Amniotic epithelial cell (primary cell): Measurements from ENCODE around the gene TENT4A.
A peak's percentile ranks its signal among the peaks of the same experiment; 100 is the strongest.
"Not testable (repeated sequence)": the region's sequence is repeated elsewhere in the genome, so short reads cannot be mapped to it uniquely, and the experiment has no call there.

ENCODE experiments used
- DNase-seq: peaks from one replicate; pipeline ENCODE4 v3.0.0-alpha.2; 2010; ENCODE audit warnings: low read depth

TENT4A gene

DNA sequence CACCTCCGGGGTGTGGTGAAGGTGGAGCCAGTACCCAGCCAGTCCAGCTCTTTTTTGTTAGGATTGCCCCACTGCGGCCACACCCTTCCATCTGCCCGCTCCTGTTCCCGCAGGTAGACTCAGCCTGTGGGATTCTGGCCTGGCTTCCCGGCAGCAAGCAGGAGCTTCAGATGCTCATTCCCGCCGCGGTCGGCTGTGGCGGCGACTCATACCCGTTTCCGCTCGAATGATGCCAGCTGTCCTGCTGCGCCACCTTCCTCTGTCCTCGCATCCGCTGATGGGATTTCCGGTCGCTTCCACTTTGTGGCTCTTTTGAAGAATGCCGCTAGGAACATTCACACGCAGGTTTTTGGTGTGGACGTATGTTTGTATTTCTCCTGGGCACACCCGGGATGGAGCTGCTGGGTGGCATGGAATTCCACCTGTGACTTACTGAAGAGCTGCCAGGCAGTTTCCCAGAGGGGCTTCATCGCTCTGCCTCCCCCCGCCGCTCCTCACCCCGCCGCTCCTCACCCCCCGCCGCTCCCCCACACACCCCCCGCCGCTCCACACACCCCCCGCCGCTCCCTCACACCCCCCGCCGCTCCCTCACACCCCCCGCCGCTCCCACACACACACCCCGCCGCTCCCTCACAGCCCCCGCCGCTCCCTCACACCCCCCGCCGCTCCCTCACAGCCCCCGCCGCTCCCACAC lies 60.3 kb downstream of the TENT4A start:
- no peak for DNase-seq

DNA sequence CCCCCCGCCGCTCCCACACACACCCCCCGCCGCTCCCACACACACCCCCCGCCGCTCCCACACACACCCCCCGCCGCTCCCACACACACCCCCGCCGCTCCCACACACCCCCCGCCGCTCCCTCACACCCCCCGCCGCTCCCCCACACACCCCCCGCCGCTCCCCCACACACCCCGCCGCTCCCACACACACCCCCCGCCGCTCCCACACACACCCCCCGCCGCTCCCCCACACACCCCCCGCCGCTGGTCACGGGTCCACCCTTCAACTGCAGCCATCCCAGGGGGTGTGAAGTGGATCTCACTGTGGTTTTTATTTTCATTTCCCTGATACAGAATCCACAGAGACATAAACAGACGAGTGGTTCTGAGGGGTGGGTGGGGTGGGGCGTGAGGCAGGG lies 61.0 kb downstream of the TENT4A start:
- not testable (repeated sequence) for DNase-seq

DNA sequence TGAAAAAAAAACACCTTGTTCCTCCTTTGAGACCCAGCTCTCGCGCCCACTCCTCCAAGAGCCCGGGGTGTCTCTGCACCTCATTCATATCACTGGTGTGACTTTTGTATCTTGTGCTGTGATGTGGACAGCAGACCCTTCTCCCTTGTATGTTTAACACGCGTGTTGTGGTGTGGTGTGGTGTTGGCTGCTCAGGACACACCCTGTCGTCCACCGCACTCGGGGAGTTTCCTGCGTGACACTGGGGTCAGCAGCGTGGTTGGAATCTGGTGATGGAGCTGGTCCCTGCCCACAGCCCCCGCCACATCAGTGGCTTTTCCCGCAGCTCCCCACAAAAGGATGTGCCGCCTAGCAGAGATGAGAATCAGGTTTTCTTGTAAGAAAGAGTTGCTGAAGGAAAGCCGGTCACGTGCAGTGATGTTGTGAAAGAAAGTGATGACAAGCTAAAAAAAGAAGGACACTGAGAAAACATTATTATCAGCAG lies 61.5 kb downstream of the TENT4A start:
- no peak for DNase-seq

DNA sequence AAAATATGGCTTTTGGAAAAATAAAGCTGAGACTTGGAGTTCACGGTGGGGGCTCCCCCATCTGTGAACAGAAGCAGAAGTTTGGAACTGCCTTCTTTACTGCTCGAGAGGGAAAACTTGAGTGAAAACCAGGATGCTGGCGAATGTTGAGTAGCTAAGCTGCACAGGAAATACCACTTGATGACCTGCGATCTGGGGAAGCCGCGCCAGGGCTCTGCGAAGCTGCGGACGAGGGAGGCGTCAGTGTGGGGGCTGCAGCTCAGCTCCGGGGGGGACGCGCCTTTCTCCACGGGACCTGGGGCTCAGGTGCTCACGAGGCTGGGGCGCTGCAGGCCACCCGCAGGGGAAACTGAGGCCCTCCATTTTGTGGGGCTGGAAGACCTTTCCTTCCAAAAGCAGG lies 62.3 kb downstream of the TENT4A start:
- no peak for DNase-seq

DNA sequence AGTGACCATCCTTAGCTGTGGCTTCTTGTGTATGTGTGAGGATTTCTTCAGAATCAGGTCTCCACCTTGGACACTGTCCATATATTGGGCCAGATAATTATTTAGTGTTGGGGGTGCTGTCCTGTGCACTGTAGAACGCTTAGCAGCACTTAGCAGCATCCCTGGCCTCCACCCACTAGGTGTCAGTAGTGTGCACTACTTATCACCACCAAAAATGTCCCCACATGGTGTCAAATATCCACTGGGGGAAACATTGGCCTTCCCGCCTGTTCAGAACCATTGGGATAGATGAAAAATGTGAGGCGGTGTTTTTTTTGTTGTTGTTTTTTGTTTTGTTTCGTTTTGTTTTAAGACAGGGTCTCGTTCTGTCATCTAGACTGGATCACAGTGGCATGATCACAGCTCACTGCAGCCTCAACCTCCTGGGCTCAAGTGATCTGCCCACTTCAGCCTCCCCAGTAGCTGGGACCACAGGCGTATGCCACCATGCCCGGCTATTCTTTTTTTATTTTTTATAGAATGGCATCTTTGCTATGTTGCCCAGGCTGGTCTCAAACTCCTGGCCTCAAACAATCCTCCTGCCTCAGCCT lies 67.7 kb downstream of the TENT4A start:
- no peak for DNase-seq

DNA sequence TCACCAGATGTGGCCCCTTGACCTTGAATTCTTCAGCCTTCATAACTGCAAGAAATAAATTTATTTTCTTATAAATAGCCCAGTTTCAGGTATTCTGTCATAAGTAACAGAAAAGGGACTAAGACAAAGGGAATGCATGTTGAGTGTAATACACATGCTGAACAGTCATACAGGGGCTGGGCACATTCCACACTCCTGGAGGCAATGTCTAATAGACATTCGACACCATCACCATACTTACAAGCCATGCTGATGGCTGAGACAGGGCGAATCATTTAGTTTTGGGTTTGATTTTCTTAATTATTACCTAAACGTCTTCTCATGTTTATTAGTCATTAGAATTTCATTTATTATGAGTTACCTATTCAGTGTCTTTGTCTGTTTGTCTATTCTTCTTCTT lies 68.5 kb downstream of the TENT4A start:
- DNase-seq = no peak

DNA sequence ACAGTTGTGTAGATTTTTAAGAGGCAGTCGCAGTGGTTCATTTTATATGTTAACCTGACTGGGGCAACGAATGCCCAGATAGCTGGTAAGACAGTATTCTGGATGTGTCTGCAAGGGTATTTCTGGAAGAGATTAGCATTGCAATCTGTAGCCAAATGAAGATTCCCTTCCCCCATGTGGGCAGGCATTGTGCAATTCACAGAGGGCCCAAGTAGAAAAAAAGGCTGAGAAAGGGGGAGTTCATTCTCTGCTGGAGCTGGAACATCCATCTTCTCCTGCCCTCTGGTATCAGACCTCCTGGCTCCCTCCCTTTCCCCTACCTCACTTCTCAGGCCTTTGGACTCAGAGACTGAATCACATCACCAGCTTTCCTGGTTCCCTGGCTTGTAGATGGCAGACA lies 70.6 kb downstream of the TENT4A start:
- DNase-seq = peak; percentile 82

DNA sequence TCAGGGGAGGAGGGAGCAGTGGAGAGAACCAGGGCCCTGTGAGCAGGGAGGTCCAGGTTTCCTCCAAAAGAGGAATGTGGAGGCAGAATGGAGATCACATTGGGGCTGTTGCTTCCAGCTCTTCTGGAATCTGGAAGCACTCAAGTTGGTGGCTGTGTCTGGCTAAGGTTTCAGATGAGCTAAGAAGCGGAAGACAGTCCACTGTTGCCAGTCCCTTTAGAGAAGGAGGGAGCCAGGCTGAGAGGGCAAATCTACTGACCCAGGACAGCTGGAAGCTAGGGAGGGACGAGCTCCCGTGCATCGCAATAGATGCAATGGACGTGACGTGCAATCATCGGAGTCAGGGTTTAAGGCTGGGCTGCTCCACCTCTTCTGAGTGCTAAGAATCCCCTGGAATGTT lies 71.2 kb downstream of the TENT4A start:
- DNase-seq = no peak

DNA sequence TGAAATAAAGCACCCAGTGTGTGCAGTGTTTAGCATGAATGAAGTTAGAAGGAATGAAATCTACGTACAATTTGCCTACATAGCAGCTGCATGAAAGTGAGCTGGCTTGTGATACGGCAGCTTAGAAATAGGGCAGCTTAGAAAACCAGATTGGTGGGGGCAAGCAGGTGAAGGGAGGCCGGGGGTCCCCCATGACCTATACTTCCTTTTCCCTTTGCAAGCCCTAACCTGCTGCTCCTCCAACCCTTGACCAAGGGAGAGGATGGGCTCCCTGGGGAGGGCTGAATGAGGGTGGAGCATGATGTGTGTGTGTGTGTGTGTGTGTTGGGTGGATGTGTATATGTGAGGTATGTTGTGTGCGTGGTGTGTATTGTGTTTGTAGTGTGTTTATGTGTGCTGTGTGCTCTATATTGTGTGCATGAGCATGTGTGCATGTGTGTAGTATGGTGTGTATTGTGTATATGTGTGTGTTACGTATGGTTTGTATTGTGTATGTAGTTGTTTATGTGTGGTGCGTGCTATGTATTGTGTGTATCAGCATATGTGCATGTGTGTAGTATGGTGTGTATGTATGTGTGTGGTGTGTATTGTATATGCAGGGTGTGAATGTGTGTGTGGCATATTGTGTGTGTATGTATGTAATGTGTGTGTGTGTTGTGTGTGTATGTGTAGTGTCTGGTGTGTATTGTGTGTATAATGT lies 72.1 kb downstream of the TENT4A start:
- no peak for DNase-seq

DNA sequence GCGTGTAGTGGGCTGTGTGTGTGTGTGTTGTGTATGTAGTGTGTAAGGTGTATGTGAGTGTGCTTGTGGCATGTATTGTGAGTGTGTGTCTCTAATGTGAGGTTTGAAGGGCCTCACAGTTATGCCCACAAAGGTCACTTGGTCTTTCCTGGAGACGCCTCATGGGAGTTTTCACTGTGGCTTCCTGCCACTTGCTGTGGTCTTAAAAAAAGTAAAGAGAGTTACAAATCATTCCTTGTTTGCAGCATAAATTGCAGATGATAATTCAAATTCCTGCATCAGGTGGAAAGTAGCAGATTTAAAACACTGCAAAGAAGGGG lies 72.6 kb downstream of the TENT4A start:
- DNase-seq = no peak

DNA sequence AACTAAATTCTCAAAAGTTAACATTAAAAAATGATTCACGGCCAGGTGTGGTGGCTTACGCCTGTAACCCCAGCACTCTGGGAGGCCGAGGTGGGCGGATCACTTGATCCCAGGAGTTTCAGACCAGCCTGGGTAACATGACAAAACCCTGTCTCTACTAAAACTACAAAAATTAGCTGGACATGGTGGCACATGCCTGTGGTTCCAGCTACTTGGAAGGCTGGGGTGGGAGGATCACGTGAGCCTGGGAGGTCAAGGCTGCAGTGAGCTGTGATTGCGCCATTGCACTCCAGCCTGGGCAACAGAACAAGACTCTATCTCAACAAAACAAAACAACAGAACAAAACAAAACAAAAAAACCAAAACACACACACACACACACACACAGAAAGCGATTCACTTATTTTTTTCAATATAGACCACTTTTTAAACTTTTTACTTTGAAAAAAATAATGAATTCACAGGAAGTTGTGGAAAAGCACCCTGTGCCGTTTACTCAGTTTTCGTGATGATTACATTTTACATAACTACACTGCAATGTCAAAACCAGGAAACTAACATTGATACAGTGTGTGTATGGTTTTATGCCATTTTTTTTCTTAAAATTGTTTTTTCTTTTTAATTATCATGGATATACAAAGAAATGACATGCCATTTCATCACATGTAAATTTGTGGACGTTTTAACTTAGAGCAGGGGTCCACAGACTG lies 73.7 kb downstream of the TENT4A start:
- peak; percentile 39 for DNase-seq

DNA sequence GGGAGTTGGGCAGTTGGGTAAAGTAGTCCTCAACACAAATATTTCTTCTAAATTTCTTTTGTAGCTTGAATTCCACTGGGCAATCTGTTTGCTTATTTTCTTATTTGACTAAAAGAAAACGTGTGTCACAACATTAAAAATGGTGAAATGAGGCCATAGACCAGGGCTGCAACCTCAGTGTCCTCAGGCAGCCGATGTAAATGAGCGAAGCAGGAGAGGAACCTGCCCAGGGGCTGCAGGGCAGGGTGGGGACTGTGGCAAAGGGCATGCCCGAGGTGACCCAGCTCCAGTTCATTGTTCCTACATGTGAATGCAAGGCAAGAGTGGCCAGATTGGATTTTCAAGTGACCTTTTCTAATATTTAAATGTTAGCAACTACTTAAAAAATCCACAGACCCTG lies 74.7 kb downstream of the TENT4A start:
- no peak for DNase-seq

DNA sequence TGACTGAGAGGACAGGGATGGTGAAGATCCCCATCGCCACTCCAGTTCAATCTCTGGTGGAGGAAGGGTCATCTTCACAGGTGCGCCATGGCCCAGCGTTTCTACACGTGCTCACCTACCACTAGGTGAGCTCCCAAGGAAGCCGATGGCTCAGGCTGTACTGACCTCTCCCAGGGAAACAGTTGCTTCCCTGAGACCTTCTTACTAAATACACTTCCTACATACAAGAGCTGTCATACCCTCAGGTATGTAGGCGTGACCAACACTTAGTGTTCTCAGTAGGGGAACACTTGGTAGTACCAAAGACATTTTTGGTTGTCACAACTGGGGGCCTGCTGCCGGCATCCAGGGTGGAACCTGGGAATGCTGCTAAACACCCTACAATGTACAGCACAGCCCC lies 75.2 kb downstream of the TENT4A start:
- DNase-seq = no peak

DNA sequence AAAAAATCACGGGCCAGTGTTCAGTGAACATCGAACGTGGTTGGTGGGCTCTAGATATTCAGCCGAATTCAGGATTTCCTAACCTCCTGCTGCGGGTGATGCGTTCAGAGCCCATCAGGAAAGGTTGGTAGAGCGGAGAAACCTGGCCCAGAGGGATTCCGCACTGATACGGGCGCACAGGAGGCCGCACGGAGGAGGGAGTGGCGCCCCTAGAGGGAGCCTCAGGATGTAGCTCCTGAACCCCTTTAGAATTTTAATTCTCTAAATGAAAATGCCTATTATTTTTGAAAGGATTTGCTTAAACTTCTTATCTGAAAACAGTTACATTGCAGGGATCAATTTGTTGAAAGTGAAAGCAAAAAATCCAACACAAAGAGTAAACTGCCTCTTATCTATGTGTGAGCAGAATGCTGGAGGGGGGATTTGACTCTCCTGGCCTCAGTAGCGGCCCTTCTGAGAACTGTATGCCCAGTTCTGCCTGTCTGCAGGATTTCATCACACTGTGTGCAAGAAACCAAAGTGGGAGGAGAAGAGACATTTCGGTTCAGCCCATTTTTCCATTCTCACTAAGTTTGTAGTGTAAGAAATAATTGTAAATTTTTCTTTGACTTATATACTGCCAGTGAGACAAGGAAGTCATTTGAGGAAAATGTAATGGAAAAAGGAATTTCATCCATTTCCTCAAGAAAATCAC lies 75.9 kb downstream of the TENT4A start:
- DNase-seq = peak; percentile 54

DNA sequence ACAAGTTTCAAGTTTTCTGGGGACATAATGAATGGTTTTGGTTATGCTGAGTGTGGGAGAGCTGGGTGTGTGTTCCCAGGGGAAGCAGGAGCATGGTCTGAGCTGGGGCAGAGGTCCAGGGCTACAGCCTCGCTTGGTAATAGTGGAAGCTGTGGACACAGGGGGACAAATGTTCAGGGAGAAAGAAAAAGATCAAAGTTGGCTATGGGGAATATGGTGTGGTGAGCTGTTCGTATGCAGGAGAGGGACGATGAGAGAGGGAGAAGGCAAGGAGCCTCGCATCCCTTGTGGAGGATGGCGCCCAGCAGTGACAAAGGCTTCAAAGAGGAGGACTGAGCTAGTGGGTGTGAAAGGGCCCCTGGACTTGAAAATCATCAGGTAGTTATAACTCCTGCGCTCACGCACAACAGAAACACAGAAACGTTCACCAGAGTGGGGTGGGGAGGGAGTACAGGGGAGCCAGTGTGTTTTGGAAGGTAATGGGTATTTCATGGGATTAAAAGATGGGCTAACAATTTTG lies 77.2 kb downstream of the TENT4A start:
- no peak for DNase-seq

DNA sequence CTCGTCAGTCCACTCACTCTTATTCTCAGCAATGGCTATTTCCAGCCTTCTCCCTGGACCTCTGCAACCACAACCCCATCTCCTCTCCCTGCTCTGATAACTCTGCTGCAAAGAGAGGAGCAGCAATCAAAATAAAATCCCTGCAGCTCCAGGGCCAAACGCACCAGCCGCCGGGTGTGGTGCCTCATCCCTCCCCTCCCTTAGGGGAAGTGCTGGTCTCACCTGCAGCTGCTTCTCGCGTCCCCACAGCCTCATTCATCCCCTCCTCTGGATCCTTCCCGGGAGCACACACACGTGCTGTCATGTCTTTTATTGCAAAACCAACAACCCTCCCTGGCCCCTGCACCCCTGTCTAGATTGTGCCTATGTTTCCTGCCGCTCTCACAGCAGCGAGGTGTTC lies 77.8 kb downstream of the TENT4A start:
- DNase-seq = no peak

DNA sequence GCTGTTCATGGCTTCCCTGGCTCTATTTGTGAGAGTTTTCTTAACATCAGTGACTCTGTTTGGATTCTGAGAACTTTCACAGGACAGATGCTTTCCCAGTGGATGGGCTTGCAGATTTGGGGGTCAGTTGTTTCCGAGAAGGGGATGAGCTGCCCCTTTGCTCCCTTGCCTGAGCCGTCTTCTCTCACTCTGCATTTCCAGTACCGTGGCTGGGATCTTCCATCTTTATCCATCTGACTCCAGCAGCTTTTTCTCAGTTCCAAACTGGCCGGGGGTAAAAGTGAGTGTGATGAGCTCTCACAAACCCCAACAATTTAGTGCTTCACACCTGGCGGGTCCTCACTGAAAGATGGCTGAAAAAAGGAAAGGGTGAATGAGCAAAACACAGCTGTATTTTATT lies 79.1 kb downstream of the TENT4A start:
- no peak for DNase-seq

DNA sequence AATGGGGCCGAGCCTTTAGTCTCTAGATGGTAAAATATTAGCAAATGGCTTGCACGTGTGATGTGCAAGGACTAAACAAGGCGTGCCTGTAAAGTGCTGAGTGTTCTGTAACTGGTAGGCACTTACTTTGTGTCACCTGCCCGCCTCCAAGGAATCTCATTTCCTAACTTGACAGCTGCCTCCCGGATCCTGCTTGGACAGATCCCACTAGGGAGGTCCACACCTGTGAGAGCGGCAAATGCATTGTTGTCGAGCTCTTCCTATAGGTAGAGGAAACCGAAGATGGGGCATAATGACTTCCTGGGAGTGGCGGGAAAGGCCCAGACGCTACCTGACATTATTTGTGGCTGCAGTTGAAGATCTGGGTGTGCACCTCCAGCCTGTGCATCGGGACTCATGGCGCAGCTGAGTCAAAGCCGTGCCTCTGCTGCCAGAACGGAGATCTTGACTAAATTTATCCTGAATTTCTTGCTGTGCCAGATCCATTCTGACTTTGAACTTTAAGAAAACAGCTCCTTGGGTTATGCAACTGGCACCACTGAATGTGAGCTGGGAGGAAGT lies 79.8 kb downstream of the TENT4A start:
- DNase-seq = no peak

DNA sequence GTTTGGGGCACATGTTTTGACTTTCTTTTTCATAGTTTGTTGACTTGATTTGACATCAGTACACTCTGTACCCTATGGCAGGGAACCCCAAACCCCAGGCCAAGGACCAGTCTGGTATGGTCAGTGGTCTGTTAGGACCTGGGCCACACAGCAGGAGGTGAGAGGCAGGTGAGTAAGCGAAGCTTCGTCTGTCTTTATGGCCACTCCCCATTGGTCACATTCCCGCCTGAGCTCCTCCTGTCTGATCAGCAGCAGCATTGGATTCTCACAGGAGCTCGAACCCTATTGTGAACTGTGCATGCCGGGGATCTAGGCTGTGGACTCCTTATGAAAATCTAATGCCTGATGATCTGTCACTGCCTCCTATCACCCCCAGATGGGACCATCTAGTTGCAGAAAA lies 88.0 kb downstream of the TENT4A start:
- DNase-seq = no peak

DNA sequence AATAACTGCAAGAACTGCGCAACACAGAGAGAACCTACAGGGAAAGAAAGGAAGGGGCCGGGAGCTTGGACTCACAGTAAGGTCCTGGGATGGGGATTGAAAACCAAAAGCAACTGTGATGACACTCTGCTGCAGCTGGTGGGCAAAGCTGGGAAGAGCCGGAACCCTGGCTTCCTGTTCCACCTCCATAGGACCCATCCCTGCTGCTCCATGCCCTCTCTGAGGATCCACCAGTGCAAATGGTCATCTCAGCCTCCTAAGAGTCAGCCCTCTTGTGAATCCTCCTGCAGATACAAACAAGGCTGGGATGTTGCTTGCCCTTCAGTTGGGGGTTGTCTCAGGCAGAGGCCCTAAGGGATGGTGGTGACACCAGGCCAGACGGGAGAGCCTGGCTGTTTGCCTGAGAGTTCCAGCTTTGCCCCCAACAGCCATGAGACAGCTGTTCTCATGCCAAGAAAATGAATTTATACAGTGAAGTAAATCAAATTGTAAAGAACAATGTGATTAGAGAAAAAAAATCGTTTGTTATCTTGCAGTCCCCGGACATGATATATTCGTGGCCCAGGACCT lies 90.8 kb downstream of the TENT4A start:
- no peak for DNase-seq

DNA sequence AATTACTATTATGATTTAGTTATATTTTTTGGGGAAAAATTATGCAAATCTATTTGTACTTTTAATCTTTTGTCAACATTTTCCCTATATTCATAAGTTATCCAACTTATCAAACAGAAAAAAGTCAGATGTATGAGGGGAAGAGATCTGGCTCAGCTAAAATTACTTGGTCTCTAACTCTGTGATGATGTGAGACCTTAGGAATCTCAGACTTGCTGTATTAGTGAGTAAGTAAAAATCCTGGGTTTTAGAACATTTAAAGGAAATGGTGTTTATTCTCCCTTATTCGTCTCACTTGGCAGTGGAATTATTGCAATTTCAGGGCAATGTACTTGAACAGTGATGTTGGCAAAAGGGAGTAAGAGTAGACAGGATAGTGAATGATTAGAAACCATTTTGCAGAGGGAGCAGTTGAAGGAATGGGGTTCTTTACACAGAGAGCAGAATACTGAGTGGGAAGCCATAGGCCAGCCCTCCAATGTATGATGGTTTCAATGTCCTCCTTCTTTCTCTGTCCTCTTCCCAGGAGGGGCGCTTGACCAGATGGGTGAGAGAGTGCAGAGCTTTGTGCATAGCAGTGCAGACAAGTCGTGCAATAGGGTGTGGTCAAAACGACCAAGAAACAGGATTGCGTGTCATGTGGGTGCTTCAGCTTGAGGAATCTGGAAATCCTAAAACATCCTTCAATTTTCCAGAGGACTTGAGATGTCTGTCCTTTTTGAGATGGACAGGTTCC lies 91.7 kb downstream of the TENT4A start:
- no peak for DNase-seq
